HG03095 (cell line): ENCODE results near the gene PAX2.

Source experiments
- ATAC-seq: cut with Tn5 transposase; IDR thresholded peaks from one replicate; pipeline ENCODE4 v1.9.1; 2021; ENCODE audit warnings: moderate library complexity; ENCODE audit not compliant: unreplicated experiment

Gene PAX2

GRCh38 chr10:100723770-100724530 is 21.4 kb upstream of the PAX2 start:
- ATAC-seq: no peak

DNA sequence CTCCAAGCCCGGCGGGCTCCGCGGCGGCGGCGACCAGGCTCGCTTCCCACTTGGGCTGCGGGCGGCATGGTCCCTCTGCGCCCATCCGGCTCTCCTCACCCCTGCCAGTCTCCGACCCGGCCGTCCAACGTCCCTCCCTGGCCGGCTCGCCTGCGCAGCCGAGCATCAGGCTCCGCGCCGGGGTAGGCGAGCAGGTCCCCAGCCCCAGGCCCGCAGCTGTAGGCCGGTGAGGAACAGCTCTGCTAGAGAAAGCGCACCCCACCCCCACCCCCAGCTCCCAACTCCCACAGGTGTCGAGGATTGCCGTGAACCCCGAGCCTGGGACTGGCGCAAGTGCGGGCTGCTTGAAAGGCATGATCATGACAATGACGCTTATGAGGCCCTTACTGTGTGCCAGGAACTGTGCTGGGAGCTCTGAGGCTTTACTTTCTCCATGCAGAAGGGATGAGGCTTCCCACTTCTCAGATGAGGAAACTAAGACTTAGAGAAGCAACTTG is 20.8 kb upstream of the PAX2 start:
- no peak for ATAC-seq

- no peak for ATAC-seq
Observed at GRCh38 chr10:100725071-100725471, 20.3 kb upstream of the PAX2 start.

GRCh38 chr10:100725869-100726426 is 19.4 kb upstream of the PAX2 start:
- no peak for ATAC-seq

- ATAC-seq: no peak
Observed at GRCh38 chr10:100727808-100728207, 17.6 kb upstream of the PAX2 start.

DNA sequence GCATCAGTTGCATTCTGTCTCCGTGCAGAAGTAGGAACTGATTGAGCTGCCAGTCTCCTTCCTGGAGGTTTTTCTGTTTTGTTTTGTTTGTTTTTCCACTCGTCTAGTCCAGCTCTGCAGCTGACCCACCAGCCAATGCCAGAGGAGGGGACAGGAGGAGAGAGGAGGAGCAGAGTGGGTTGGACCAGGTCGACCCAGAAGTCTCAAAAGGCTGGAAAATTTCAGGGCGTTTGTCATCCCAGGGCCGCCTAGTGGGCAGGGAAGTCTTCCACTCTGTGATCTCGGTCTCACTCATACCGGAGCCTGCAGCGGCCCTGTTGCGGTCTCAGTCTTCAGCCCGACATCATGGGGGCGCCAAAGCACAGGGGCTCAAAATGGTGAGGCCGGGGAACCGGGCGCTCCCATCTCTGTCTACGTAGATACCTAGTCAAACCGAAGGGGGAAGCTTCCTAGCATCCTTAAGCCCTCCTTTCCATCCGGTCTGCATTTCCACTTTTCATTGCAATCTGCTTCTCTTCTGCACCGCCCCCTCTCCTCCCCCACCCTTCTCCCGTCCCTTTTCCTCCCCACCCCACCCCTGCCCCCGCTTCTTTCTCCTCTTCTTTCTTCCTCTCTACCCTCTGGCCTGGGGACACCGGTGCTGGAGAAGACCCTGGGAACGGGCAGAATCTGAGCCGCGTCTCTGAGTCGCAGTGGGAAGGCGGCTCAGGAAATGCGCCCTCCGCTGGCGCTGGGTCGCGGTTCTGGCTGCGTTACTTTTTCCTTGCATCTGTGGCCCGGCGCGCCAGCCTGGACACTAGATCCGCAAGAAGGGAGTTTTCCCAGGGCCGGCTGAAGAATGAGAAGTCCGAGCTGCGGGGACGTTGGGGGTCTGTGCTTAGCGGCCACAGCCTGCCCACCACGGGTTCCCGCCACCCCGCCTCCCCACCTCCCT is 16.2 kb upstream of the PAX2 start:
- no peak for ATAC-seq

DNA sequence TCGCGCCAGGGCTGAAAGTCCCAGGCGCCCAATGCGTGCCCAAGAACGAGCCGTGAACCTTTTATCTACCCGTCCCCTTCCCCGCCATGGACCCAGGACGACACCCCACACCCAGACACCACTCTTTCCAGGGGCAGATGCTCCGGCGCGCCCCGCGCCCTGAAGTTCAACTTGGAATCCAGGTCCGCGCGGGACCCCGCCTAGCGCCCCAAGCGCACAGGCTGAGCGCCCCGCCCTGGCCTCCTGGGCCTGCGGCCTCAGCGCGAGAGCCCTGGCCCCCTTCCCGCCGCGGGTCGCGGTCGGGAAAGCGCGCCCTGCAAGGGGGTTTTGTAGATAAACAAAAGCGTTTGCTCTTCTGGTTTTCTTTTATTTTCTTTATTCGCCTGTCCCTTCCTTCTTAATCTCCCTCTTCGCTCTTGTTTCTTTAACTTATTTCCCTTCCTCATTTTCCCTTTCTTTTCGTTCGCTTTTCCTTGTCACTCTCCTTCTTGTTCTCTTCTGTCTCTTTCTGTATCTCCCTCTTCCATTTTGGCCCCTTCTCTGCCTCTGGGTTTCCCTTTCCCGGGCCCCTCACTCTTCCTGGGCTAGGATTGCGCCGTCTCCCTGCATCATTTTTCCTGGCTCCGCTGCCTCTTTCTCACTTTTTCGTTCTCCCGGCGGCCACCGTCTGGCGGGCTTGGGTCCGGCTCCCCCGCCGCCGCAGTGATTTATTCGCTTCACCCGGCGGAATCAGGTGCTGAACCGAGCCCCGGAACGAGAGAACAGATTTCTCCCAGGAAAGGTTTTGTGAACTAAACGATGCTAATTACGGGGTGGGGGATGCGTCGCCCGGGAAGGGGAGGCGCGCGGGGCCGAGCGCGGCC is 15.3 kb upstream of the PAX2 start:
- no peak for ATAC-seq

DNA sequence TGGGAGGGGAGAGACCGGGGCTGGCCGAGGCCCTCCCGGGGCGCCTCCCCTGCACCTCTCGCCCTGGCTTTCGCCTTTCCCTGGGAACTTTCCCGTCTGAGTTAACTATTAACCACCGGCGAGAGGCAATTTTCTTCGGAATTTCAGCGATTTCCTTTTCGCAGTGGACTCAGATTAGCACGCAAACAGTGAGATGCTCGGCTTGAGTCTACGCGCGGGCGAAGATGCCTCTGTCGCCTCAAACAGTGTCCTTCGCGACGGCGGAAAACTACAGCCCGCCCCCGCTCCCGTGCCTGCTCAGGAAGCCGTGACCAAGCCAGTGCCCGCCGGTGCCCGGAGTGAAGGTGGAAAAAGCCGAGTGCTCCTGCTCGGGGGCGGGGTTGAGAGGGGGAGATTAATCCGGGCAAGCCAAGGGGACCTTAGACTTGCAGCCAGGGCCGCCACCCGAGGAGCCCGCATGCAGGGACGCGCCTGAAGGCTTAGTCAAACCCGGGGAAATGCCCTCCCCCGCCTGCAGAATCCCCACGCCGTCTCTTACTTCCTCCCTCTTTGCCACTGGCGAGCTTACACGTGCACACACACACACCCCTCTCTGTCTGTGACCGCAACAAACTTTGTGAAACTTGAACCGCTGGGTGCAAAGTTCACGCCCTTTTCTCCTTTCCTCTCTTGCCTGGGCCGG is 14.5 kb upstream of the PAX2 start:
- peak; percentile 59 for ATAC-seq

DNA sequence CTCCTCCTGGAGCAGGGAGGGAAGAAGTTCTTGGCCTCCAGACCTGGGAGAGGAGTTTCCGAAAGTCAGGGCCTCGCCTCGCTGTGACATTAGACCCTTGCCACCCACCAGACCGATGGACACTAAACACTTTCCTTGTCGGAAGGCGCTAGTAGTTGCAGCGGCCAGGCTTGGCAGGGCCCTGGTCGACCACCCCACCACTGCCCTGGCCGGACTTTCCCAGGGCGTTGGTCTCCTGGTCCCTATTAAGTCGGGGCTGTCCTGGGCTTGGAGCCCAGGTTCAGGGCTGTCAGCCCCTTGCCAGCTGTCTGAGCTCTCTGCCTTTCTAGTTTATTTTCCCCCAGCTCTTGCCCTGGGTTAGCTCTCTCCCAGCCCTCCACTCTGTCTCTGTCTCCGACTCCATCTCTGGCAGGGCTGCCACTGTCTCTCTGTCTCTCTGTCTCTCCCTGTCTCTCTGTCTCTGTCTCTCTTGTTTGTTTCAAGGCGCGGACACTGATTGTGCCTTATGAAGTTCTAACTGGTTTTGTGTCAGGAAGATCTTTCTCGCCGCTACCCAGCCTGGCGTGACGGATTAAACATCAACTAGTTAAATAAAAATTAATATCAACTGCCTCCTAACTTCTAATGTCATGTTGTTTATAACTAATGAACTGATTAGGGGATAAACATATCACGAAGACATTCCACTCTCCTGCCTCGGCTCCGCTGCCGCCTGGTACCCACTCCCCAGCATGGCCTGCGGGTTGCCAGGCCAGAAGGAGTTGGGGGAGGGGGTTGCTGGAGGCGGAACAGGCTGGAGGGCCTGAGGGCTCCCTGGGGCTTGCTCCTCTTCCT is 13.8 kb upstream of the PAX2 start:
- peak; percentile 24 for ATAC-seq

DNA sequence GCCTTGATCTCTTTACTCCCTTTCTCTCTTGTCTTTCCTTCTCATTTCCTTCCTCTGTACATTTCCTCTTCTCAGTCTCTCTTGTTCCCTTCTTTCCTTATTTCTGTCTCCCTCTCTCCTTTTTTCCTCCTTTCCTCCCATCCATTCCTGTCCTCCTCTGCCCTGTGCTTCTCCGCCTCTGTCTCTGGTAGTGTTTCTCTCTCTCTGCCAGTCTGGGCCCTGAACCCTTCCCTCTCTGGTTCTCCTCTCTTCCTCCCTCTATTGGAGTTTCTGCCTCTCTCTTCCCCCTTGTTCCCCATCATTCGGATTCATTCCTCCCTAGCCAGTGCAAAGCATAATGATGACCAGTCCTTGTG is 13.2 kb upstream of the PAX2 start:
- ATAC-seq: no peak

DNA sequence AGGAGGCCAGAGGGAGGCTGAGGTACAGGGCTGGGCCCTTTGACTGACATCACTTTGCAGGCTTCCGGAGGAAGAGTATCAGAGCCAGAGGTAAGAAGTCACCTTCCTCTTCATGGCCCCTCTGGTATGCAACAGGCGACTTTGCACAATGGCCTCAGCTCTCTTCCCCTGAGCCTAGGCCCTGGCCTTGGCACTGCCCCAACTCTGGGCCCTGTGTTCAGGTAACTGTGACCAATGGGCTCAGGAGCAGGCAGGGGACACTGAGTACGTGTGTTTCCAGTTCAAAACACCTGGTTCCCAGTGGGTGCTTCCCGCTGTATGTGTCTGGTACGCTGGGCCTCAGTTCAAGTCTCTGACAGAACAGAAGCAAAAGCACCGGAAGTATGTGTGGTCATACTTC is 12.1 kb upstream of the PAX2 start:
- no peak for ATAC-seq

DNA sequence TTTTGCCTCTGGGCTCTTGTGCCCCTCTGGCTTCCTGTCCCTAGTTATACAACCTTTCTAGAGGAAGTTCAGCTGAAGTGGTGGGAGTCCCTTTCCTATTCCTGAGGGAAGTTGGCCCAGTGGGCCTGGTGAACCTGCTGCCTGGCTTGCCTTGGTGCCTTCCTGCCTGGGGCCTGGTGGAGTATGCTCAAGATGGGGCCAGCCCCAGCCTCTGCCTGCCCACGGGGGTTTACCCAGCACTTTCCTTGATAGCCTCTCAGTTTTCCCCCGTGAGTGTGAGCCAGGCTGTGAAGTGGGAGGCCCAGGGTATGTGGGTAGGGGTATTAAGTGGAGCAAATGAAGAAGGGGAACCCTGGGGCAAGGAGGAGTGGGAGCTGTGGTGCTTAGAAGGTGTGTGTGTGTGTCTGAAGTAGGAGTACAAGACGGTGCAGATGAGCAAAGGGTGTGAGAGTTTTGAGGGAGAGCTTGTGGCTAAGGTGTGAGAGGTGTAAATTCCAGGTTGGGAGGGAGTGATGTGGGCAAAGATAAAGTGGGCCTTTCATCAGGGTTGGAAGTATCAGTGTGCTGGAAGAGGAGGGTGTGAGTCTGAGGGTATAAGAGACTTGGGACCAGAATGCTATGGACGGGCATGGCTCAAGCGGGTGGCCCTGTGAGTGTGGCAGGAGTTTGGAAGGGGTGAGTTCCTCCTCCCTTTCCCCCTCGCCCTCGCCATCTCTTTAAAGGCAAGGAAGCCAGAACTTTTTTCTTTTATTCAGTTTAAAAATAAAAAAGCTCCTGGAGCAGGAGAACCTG is 10.9 kb upstream of the PAX2 start:
- ATAC-seq: no peak

DNA sequence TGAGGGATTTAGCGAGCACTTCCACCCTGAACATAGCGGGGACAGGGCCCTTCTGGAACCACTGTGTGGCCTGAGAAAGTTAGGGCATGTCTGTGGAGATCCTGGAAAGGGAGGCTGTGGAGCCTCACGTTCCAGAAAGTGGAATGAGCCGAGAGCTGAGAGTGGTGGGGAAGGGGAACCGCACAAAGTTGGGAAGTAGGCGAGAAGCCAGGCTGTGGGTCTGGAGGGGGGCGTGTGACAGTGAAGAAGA is 10.4 kb upstream of the PAX2 start:
- ATAC-seq: no peak

DNA sequence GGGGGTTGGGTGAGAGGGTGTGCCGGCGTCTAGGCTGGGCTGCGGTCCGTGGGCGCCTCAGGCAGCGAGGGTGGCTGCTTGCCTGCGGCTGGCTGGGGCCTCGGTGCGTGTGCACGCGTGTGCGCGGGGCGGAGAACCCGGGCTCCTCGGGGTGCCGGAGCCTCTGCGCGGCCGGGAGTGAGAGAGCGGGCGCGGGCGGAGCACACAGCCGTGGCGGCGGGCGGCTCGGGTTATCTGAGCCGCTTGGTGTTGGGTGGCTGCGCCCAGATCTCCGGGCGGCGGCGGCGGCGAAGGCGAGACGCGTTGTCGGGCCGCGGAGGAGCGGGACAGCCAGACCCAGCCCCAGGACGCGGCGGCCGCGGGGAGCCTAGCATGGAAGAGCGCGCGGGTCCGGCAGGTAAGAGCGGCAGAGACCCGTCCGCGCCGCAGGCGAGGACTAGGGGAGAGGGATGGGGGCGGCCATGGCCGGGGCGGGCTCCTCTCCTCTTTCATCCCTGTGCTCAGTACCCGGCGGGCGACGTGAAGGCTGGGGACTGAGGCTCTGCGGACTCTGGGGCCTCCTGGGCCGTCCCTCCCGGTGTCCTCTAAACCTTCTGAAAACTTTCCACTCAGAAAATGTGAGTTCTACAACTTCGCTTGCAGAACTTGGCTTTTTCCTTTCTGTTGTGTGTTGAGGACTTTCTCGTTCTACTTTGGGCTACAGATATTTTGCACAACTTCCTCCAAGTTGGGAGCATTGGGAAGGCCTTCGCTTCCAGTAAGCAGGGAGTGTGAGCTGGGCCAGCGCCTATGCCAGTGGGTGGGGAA is 9.8 kb upstream of the PAX2 start:
- no peak for ATAC-seq

GRCh38 chr10:100736144-100736808 is 9.1 kb upstream of the PAX2 start:
- no peak for ATAC-seq

- no peak for ATAC-seq
Observed at GRCh38 chr10:100736809-100737354, 8.5 kb upstream of the PAX2 start.

GRCh38 chr10:100737355-100738054 is 7.9 kb upstream of the PAX2 start:
- no peak for ATAC-seq
